22Rv1 (cell line): ENCODE data around the gene PRICKLE1.

Experiments
- CTCF ChIP-seq: fragments of 450-650 bp; IDR thresholded peaks from 2 replicates; pipeline ENCODE4 v1.5.1; 2017; ENCODE audit warnings: mild to moderate bottlenecking
- ZFX ChIP-seq: fragments of 450-650 bp; IDR thresholded peaks from 2 replicates; pipeline ENCODE4 v1.6.1; 2017; ENCODE audit warnings: antibody characterized with exemption, borderline replicate concordance

GRCh38 chr12:42432517-42433140 is 156.9 kb downstream of the PRICKLE1 start:
- no peak for TF ChIP-seq CTCF
- TF ChIP-seq ZFX = no peak
